GM19099 (cell line): ENCODE data around the gene CSN2.

Experiments used
- POLR2A ChIP-seq: IDR thresholded peaks from 3 replicates; pipeline ENCODE4 v1.6.1; 2011; ENCODE audit warnings: low read depth; ENCODE audit not compliant: insufficient read length; ENCODE audit errors: extremely low read depth

CSN2 gene

GRCh38 chr4:69930768-69931167 lies 34.8 kb downstream of the CSN2 start, which contains the start of gene CSN1S1:
TSS of gene CSN1S1 (plus strand) at chr4:69931068. CDS start at chr4:69932556, 1,488 bp downstream.
- TF ChIP-seq POLR2A, result no peak

GRCh38 chr4:69920874-69921273 lies 44.7 kb downstream of the CSN2 start:
- TF ChIP-seq POLR2A, result no peak

GRCh38 chr4:69910016-69910782 lies 55.3 kb downstream of the CSN2 start:
- no peak for TF ChIP-seq POLR2A

- TF ChIP-seq POLR2A, result no peak
Measured at GRCh38 chr4:69909195-69909594, 56.3 kb downstream of the CSN2 start.

GRCh38 chr4:69907151-69907550 lies 58.4 kb downstream of the CSN2 start:
- no peak for TF ChIP-seq POLR2A
